ENCODE results near the gene ZNF479.
"Not testable (repeated sequence)": the region's sequence is repeated elsewhere in the genome, so short reads cannot be mapped to it uniquely, and the experiment has no call there.

The ZNF479 gene

DNA sequence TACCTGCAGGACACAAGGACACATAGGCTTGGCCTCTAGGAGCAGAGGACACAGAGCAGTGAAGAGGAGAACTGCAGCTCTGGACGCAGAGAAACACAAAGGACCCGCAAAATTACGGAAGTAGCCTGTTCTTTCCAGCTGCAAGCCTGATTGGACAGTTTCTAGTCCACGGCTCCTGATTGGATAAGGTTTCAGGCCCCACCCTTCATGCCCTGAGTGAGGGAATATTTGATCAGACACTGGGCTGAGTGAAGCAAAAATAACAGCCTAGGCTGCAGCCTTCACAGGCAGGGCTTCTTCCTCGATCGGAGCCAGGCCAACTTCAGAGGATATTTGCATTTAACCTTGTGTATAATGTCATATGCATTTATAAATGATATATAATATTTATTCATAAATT, at the start of gene ZNF479:
TSS of gene ZNF479 (minus strand) at position 101 of the 400 bp plus-strand sequence. CDS start 112 bp downstream, outside the sequence.
- DNase-seq = not testable (repeated sequence)

DNA sequence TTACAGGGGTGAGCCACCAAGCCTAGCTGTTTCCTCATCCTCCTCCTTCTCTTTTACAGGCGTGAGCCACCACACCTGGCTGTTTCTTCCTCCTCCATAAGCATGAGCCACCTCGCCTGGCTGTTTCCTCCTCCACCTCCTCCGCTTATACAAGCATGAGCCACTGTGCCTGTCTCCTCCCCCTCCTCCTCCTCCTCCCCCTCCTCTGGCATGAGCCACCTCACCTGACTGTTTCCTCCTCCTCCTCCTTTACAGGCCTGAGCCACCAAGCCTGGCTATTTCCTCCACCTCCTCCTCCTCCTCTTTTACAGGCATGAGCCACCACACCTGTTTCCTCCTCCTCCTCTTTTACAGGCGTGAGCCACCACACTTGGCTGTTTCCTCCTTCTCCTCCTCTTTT, 49.8 kb upstream of the ZNF479 start:
- DNase-seq = no peak

DNA sequence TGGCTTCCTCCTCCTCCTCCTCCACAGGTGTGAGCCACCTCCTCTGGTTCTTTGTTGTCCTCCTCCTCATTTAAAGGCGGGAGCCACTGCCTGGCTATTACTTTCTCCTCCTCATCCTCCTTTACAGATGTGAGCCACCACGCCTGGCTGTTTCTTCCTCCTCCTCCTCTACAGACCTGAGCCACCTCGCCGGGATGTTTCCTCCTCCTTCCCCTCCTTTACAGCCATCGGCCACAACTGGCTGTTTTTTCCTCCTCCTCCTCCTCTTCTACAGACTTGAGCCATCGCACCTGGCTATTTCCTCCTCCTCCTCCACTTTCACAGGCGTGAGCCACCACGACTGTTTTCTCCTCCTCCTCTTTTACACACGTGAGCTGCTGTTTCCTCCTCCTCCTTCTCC, 49.0 kb upstream of the ZNF479 start:
- no peak for DNase-seq

DNA sequence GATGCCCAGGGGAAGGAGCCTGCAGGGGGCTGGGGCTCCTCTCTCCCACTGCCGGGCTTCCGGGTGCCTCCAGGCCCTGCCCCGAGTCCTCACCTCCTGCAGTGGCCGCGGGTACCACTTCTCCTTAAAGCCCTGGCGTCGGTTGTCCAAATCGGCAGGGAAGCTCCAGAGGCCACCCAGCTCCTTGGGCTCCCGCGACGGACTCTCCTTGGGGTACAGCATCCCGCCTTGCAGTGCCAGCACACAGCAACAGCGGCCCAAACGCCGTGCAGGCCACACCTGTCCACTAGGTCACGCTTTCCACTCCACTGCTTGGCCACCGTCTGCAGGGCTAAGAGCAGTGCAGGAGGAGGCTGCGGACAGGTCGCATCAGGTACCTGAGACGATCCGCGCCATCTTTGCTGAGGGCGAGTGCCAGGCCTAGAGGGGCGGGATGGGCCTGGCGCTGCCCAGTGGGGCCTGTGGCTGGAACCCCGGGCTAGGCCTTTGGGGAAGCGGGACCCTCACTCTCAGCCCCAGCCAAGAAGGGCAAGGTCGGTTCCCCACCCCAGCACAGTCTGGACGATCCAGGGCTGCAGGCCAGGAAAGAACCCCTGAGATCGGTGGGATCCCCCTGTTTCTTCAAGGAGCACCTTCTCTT, 47.7 kb upstream of the ZNF479 start:
- DNase-seq = no peak

DNA sequence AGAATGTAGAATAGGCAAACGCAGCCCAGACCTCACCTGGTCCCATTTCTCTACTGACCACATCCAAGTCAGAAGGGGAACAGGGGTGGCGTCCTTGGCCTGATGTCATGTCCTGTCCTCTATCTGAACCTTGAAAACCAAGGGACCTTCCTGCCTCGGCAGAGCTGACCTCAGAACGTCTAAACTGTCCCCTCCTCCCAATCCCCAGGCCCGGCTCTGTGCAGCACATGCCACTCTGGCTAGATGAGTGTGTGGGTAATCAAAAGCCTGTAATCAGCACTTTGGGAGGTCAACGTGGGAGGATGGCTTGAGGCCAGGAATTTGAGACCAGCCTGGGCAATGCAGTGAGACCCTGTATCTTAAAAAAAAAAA, 46.5 kb upstream of the ZNF479 start:
- no peak for DNase-seq

DNA sequence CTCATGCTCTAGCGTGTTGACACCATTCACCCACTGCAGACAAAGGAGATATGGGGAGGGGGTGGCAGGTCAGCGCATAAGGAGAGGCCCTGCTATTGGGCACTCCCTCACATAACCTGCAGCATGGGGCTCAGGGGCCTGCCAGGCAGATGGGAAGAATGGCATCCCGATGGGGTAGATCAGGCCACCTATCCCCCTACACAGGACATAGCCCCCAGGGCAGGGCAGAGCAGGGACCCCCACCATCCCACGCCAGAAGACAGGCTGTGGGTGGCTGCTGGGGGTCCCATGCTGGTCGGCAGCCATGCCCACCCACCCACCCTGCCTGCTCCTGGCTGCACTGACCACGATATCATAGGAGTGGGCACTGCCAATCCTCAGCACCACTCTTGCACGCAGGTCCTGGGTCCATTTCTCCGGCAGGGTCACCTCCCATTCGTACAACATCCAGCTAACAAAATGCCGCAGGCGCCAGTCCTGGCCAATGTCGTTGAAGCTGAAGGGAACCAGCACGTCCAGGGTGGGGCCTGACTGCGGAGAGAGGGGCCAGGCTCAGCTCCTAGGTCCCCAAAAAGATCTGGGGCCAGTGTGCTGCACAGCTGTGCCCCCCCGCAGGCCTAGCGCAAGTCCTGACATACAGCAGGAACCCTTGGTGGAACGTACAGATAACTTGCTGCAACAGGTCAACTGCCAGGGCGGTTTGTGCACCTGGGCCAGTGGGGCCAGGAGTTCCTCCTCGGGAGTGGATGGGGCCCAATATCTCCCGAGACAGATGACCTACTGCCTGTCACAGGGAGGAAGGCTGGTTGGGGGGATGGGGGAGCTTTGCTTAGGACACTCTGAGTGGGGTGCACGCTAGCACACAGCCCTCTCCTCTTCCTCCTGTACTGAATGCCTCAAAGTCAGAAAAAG, 45.9 kb upstream of the ZNF479 start:
- DNase-seq = no peak

DNA sequence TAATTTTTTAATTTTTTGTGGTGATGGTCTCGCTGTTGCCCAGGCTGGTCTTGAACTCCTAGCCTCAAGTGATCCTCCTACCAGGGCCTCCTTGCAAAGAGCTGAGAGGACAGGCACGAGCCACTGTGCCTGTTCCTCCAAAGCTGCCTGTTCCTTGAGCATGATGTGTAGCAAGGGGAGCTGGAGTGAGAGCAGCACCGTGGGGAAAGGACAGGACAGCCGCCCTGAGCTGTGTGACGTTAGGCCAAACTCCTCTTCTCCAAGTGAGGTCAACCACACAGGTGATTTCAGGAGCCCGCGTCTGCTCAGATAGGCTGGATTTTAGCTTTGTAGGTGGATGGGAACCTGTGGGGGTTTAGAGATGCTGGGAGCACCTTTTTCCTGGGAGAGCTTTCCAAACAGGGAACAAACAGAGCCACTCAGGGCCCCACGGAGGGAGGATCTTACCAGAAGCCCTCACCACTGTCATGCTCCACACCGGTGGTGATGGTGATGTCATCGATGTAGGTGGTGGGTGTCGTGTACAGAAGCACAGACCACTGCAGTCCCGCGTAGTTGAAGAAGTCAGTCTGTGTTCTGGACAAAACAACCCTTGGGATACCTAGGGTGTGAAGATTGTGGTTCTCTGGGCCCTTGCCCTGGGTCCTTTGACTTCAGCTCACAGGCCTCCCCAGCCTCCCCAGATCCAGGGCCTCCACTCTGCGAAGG, 44.8 kb upstream of the ZNF479 start:
- DNase-seq = no peak

DNA sequence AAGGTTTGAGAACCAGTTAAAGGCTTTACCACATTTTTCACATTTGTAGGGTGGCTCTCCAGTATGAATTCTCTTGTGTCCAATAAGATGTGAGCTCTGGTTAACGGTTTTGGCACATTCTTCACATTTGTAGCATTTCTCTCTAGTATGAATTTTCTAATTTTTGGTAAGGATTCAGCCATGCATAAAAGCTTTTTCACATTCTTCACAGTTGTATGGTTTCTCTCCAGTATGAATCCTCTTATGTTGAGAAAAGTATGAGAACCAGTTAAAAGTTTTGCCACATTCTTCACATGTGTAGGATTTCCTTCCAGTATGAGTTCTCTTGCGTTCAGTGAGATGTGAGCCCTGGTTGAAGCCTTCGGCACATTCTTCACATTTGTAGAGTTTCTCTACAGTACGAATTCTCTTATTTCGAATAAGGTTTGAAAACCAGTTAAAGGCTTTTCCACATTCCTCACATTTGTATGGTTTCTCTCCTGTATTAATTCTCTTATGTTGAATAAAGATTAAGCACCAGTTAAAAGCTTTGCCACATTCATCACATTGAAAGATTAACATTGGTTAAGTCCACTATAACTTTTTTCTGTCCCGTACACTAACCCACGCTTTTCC, 33.2 kb upstream of the ZNF479 start:
- DNase-seq = no peak

DNA sequence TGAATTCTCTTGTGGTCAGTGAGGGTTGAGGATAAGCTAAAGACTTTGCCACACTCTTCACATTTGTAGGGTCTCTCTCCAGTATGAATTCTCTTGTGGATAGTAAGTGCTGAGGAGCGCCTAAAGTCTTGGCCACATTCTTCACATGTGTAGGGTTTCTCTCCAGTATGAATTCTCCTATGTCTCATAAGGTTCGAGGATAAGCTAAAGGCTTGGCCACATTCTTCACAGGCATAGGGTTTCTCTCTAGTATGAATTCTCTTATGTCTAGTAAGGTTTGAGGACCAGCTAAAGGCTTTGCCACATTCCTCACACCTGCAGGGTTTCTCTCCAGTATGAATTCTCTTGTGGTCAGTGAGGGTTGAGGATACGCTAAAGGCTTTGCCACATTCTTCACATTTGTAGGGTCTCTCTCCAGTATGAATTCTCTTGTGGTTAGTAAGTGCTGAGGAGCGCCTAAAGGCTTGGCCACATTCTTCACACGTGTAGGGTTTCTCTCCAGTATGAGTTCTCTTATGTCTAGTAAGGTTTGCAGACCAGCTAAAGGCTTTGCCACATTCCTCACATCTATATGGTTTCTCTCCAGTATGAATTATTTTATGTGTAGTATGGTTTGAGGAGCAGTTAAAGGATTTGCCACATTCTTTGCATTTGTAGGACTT, 12.0 kb downstream of the ZNF479 start:
- DNase-seq = not testable (repeated sequence)
